ENCODE measurements around the gene DGCR6L. TPM values are rescaled to one million over a fixed set of nuclear protein-coding genes. Genes with fewer than 3 reads are reported as not detected.
"Not testable (repeated sequence)": the region's sequence is repeated elsewhere in the genome, so short reads cannot be mapped to it uniquely, and the experiment has no call there.

DGCR6L gene
- polyA plus RNA-seq, 3 donors, result 43.8 to 52.2 (median 45.6) TPM

DNA sequence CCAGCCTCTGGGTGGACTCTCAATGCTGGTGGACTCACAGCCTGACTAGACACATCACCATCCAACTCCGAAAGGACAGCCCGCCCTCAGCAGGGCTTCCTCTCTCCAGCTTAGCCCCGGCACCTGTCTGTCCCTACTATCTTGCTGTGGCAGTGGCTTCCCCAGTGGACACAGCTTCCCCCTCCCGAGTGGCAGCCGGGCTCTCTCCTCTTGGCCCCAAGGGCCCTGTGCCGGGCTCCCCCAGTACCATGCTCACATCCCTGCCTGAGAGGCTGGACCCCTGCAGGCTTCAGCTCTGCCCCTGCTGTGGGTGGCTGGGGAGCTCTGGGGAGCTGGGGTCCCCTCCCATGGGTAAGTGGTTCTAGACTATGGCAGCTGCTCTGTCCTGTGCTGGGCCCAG, 9.1 kb downstream of the DGCR6L start:
- DNase-seq (ENCODE audit: low read depth in 3 of 3, low spot score in 2 of 3), result not testable (repeated sequence)

DNA sequence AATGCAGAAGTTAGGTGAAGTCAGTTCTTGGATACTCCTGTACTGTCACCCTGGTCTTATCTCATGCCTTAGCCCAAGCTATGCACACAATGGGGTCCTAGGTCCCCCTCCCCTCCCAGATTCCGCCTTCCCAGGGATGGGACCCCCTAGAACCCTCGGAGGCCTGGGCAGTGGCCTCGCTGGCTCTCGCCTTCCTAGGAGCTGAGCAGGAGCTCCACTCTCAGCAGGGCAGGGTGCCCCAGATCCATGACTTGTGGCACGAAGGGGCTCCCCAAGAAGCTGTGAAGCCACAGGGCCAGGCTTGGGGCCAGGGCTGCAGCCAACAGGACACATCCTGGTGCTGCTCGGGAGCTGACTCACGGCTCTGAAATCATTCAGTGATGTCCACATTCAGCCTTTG, 9.7 kb downstream of the DGCR6L start:
- not testable (repeated sequence) for DNase-seq (ENCODE audit: low read depth in 3 of 3, low spot score in 2 of 3)

DNA sequence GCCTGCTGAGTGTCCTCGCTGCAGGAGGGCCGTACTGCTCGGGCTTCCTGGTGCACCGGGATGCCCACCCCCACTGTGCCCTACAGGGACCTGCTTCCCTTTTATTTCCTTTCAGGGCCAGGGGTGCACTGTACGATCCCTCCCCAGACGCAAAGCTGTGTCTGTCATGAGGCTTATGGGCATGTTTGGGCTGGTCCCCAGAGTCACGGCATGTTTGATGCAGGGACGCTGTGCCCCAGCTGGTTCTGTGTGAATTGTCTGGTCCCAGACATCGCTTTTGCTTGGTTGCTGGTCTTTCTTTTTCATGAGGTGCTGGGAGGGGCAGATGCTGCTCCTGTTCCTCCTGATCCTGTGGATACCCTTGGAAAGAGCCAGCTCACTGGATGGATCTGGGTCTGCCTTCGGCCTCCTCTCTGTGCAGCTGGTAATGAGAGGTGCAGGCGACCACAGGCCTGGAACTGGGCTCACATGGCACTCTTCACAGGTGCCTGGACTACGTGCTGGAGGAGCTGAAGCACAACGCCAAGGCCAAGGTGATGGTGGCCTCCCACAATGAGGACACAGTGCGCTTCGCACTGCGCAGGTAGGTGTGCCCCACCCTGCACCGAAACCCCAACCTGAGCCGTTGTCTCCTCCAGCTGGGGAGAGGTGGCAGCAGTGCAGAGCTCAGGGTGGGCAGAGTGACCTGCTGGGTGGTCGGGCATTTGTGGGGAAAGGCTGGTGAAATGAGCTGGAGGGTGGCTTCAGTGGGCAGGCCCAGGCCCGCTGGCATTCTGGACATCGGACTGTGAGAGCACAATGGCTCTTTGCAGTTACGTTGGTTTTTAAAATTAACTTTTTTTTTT, 10.8 kb downstream of the DGCR6L start:
- not testable (repeated sequence) for DNase-seq (ENCODE audit: low read depth in 3 of 3, low spot score in 2 of 3)

DNA sequence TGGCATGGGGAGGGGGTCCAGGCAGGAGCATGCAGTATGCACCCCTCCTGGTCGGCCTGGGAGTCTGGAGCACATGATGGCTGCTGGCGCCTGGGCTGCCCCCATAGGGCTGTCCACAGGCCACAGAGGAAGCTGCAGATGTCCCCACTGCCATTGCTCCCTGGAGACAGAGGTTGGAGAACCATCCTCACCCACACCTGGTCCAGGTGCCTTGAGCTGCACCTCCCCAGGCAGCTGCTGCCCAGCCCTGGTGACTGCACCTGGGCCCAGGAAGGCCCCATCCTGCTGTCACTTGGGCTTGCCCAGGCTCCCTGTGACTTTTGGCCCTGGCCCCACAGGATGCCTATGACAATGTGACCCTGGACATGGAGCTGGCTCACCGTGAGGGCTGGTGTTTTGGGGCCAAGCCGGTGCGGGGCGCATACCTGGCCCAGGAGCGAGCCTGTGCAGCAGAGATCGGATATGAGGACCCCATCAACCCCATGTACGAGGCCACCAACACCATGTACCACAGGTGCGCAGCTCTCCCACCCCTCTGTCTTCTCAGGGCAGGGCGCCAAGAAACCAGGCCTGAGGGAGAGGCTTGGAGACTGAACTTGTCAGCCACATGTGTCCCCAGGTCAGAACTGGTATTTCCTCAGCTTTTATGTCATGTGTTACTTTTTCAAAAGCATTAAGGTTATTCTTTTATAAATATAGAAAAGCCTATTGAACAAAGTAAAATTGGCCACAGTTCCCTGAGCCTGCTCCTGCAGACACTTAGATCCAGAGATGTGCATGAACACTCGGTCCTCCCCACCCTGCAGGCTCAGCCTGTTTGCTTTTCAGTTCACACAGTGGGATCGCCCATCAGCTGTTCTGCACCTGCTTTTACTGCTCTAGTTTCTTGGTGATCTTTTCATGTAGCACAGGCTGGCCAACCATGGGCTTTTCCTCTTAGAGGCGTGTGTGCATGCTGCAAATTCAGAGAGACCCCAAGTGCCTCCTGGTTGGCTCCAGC, 12.1 kb downstream of the DGCR6L start:
- DNase-seq (ENCODE audit: low read depth in 3 of 3, low spot score in 2 of 3), result not testable (repeated sequence)

DNA sequence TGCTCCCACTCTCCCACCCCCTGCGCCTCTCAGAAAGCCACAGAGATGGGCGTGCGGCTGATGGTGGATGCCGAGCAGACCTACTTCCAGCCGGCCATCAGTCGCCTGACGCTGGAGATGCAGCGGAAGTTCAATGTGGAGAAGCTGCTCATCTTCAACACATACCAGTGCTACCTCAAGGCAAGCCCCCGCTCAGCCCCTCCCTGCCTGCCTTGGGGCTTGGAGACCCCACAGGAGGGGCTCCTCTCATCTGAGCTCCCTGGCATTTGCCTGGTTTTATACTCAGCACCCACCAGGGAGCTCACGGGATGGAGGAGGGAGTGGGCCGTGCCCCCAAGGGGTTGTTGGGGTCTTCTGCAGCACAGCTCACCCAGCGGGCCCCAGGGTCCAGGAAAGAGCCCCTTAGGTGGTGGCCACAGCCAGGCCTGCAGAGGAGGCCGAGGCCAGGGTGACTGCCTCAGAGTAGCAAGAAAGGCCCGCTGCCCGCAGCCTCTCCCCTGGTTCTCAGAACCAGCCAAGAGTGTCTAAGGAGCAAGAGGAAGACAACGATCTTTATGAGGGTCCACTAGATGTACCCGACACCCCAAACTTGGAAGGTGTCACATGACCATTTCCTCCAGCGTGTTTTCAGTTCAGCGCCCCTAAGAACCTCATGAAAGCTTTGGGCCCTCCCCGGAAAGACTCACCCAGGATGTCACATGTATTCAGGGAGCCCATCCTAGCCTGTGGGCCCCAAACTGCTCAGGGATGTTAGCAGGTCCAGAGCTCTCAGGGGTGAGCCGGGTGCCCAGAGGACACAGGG, 13.0 kb downstream of the DGCR6L start:
- not testable (repeated sequence) for DNase-seq (ENCODE audit: low read depth in 3 of 3, low spot score in 2 of 3)

DNA sequence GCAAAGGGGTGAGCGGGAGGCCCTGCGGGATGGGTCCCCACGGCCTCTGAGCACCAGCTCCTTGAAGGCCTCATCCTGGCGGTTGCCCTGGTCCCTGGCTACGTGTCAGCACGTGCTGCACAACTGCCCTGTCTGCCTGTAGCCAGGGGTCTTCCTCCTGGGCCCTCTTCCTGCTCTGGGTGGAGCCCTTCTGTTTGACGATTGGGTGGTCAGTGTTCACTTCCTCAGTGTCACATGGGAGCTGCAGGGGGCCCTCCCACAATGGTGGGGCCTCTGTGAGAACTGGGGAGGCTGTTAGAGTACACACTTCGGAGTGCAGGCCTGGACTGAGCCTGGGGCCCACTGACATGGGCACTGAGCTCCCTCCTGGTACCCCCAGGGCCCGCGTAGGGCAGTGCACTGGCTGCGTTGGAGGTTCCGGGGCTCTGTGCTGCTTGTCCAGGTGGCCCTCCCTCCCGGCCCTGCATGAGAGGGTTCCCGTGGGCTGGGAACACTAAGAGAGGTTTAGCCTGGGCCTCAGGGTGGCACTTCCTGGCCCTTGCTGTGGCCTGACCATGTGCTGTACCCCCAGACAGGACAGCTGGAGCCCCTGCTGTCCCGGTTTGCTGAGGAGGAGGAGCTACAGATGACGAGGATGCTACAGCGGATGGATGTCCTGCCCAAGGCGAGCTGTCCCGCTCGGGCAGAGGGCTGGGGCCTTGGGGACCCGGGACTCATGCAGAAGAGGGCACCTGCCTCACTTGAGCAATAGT, 13.8 kb downstream of the DGCR6L start:
- DNase-seq (ENCODE audit: low read depth in 3 of 3, low spot score in 2 of 3), result no peak

DNA sequence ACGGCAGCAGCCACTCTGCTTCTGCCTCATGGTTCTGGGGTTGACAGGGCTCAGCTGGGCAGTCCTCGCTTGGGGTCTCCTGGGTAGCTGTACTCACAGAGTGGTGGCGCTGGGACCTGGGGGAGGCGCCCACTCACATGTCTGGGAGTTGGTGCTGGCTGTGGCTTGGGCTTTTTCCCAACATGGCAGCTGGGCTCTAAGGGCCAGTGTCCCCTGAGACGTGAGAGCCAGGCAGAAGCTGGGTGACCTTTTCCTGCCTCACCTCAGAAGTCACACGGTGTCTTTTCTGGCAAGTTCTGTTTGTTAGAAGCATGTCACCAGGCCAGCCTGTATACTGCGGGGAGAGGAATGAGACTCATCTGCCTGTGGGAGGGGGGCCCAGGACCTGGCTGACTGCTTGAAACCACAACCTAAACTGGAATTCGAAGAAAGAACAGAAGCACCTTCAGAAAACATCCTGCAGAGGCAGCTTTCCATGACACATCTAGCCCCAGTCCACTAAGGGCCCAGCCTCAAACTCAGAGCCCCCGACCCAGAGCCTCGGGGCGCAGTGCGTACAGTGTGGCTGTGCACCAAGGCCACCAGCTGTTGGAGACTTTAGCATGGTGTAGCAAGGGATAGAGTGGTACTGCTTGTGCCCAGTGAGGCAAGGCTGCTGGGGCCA, 14.5 kb downstream of the DGCR6L start:
- not testable (repeated sequence) for DNase-seq (ENCODE audit: low read depth in 3 of 3, low spot score in 2 of 3)

DNA sequence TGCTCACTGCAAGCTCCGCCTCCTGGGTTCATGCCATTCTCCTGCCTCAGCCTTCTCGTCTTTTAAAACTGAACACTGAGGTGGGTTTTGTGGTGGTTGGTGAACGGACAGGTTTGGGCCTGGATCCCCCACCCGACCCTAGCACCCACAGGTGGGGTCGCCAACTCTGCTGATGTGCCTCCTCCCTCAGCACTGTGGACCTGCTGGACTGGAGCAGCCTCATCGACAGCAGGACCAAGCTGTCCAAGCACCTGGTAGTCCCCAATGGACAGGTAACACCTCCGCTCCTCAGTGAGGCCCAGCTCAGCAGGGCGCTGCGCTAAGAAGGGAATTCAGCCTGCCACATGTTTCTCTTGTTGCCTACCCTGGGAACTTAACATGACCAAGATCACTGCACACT, 15.2 kb downstream of the DGCR6L start:
- no peak for DNase-seq (ENCODE audit: low read depth in 3 of 3, low spot score in 2 of 3)

DNA sequence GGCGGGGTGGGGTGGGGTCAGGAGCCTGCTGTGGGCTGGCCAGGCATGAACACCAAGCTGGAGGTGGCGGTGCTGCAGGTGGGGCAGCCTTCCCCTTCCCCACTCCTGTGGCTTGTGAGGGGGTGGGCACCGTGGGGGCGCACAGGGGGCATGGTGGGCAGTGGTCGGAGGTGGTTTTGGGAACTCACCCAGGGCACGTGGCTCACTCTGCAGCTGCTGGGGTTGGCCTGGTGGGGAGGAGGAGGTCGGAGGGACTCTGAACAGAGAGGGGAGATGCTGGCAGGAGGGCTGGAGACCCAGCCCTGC, 16.7 kb downstream of the DGCR6L start:
- DNase-seq (ENCODE audit: low read depth in 3 of 3, low spot score in 2 of 3), result not testable (repeated sequence)

DNA sequence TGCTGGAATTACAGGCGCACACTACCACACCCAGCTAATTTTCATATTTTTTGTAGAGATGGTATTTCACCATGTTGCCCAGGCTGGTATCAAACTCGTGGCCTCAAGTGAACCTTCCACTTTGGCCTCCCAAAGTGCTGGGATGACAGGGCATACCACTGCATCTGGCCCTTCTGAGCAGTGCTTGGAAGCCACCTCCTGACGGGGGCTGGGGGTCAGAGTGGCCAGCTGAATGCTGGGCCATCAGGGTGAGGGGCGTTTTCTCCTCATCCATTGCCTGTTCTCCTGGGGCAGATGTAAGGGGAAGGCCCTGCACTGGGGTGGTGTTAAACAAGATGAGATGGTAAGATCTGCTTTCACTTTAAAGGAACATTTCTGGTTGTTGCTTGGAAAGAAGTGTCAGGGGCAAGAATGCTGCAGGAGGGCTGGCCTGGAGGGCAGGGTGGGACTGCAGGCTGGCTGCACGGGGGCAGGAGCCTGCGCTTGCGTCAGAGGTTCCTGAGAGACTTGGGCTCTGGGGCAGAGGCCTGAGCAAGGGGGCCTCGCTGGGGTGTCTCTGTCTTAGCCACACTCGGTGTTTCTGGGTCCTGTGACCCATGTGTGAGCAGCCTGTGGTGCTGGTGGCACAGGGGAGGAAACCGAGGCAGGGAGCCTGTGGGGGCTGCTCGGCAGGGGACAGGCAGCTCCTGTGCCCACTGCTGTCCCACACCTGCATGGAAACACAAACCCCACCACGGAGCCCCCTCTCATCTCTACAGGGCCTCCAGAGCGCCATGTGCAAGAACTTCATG, 17.2 kb downstream of the DGCR6L start:
- no peak for DNase-seq (ENCODE audit: low read depth in 3 of 3, low spot score in 2 of 3)

DNA sequence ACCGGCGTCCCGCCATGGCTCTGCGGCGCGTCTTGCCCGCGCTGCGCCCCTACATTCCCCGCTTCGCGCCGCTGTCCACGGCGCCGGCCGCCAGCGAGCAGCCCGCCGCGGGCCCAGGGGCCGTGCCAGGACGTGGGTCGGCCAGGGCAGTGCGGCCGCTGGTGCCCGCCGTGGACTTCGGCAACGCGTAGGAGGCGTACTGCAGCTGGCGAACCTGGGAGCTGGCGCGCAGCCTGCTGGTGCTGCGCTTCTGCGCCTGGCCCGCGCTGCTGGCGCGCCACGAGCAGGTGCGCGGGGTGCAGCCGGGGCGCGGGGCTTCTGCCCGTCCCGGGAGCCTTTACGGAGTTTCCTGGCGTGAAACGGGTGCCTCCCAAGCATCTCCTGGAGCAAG, 20.1 kb downstream of the DGCR6L start:
- no peak for DNase-seq (ENCODE audit: low read depth in 3 of 3, low spot score in 2 of 3)

DNA sequence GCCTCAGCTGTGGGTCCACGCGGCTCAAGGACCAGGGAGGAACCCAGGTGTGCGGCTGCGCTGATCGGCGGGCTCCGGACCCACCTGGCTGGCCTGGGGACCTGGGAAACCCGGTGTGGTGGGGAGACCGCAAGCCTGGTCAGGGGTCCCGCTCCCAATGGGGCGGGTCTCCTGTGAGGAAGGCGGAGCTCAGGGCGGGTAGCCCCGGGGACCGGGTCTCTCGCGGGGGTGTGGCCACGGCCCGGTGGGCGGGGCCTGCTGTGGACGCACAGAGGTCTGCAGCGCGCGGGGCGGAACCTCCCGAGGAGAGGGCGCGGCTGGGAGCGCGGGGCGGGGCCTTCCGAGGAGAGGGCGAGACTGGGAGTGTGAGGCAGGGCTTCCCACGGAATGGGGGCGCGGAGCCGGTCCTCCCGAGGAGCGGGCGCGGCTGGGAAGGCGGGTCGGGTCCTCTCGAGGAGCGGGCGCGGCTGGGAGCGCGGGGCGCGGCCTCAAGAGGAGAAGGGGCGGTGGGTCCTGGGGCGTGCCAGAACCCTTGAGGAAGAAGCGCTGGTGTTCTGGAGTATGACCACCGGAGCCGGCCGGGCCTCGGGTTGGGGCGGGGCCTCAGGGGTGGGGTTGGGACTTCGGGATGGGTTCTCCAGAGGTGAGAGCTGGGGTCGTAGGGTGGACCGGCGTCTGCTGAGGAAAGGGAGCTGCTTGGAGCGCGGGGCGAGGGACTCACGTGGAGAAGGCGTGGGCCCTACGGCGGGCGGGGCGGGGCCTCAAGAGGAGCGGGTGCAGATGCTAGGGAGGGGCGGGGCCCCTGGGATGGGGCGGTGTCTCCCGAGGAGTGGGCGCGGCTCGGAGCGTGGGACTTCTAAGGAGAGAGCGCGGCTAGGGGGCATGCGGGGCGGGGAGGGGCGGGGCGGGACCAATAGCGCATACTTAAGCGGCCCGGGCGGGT, 20.8 kb downstream of the DGCR6L start:
- peak in 1 of 3 donors; percentile 53 for DNase-seq (ENCODE audit: low read depth in 3 of 3, low spot score in 2 of 3)

DNA sequence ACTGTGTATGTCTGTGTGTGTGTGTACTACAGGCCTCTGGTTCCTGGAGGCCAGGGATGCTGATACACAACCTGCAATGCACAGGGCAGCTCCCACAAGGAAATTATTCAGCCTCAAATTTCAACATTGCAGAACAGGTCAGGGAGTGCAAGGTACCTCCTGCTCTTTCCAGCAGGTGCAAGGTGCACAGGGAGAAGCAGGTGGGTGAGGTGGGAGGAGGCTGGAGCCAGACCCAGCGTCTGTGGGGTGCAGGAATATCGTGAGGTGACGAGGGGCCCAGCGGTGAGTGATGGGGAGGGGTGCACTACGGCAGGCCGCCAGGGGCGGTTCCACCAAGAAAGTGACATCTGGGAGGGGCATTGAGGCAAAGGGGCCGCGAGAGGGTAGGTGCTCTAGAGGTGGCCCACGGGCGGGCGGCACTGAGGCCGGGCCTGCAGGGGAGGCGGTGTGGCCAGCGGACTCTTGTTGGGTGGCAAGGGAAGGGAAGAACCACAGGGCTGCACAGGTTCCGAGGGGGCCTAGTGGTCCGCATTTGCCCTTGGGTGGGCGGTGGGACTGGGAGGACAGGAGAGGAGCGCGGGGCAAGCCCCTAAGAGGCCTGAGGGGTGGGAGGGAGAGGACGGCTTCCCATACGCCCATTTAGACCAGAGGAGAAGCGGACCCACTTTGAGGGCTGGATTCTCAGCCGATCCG, 21.6 kb downstream of the DGCR6L start:
- no peak for DNase-seq (ENCODE audit: low read depth in 3 of 3, low spot score in 2 of 3)

DNA sequence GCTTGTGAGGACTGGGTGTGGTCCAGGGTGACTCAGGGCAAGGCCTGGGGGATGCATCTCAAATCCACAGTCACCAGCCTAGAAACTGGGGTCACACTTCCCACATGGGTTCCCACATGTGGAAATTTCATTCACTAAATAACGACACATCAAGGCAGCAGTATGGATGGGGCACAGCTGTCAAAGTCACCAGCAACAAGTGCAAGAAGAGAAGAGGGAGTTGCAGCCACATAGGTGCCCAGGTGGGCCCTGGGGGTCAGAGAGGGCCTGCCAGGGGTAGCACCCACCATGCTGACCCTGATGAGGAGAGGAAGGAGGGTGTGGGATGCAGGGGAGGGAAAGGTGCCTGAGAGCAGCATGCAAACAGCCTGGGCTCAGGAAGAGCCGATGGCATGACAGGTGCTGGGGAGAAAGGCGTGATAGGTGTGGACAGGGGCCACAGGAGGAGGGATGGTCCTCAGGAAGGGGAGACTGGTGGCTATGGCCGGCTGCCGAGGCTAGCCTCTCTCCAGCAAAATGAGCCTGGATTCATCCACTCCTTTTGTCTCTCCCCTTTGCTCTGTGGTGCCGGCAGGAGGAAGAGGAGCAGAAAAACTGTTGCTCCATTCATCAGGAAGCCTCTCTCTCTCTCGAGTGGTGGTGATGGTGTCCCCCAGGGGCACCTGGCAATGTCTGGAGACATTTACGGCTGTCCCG, 22.3 kb downstream of the DGCR6L start:
- no peak for DNase-seq (ENCODE audit: low read depth in 3 of 3, low spot score in 2 of 3)

DNA sequence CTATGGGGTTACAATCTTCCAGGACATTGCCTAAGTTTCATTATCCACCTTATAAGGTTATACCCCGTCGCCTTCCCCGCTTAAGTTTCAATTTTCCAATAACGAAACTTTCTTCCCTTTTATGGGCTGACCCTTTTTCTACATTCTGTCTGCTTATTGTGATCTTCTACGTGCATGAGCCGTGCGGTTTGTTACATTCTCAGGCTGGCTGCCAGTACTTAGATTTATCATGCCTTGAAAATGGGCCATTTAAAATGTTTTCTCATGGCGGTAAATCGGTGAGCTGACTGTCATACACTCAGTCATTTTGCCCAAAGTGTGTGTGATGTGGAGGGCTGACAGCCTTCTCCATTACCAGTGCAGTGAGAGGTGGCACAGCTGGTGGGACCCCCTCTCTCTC, 23.3 kb downstream of the DGCR6L start:
- no peak for DNase-seq (ENCODE audit: low read depth in 3 of 3, low spot score in 2 of 3)

DNA sequence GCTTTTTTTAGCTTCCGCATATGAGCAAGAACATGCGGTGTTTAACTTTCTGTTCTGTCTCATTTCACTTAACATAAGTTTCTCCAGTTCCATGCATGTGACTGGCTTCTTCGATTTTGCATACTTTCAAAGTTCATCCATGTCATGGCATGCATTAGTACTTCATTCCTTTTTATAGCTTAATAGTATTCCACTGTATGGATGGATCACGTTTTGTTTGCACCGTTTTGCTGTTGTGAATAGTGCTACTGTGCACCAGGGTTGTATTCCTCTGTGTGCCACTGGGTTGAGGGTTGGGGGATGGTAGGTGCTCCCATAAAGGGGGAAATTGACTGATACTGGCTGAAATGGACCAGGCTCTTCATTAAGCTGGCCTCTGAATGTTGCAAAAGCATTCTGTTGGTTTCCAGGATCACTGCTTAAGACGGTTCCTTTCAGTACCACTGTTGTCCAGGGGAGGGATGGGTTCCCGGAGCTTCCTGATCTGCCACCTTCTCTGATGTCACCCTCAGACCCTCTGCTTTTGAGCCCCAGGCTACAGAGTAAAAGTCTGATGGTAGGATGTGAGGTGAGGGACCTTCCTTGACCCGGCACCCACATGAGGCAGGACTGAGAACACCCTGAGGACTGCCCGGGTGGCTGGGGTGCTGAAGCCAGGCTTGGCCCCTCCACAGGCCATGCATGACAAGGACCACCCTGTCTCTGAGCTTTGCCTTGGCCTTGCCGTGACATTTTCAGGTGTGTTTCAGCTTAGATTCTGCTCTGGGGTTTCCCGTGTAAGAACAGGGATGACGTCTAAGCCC, 24.4 kb downstream of the DGCR6L start:
- DNase-seq (ENCODE audit: low read depth in 3 of 3, low spot score in 2 of 3), result no peak

Data from right renal cortex interstitium (tissue), 3 donors.